PC-9 (cell line): ENCODE data around the gene CD37. TPM values are rescaled to one million over a fixed set of nuclear protein-coding genes. Genes with fewer than 3 reads are reported as not detected.
"Not testable (repeated sequence)": the region's sequence is repeated elsewhere in the genome, so short reads cannot be mapped to it uniquely, and the experiment has no call there.

ENCODE experiments used
- BruUV-seq: library from RNA; stranded (reverse); fragments of 400-500 nt; replicated peaks from 2 replicates; lab custom pipeline; 2021; lab: Mats Ljungman, UMichigan
- CTCF ChIA-PET: fragments of 300-600 bp; sonication (Branson Sonifier 250); formaldehyde crosslinking; loops from one replicate; lab custom pipeline; 2022; ENCODE audit warnings: antibody characterized with exemption; lab: Charles Lee
- POLR2A ChIA-PET: fragments of 300-600 bp; sonication (Branson Sonifier 250); formaldehyde crosslinking; loops from one replicate; lab custom pipeline; 2022; ENCODE audit warnings: antibody characterized with exemption; ENCODE audit not compliant: unreplicated experiment; lab: Charles Lee
- DNase-seq, 2 experiments: peaks; one replicate each; pipeline versions ENCODE4 v3.0.0 to v3.0.0-alpha.2; 2015 to 2022; ENCODE audit warnings: mixed read lengths in 1 of 2
- H2AFZ ChIP-seq: fragments of 200-600 bp; sonication (generic); 2 replicates; pipeline ENCODE4 v1.8.1; 2017; ENCODE audit warnings: antibody characterized with exemption
- H3F3A ChIP-seq: fragments of 200-600 bp; sonication (generic); 2 replicates; pipeline ENCODE4 v1.8.1; 2017; ENCODE audit warnings: antibody characterized with exemption, mild to moderate bottlenecking, low read depth; ENCODE audit not compliant: insufficient read depth
- H3K27ac ChIP-seq: fragments of 200-600 bp; sonication (generic); 2 replicates; pipeline ENCODE4 v1.6.1; 2016; ENCODE audit warnings: mixed run types
- H3K27me3 ChIP-seq: fragments of 200-600 bp; sonication (generic); 2 replicates; pipeline ENCODE4 v1.6.1; 2016; ENCODE audit warnings: low read depth, mixed run types; ENCODE audit not compliant: insufficient read depth
- H3K36me3 ChIP-seq: fragments of 200-600 bp; sonication (generic); 2 replicates; pipeline ENCODE4 v1.6.1; 2016; ENCODE audit warnings: low read depth, mixed run types
- H3K4me1 ChIP-seq: fragments of 200-600 bp; sonication (generic); replicated peaks from 2 replicates; pipeline ENCODE4 v1.6.1; 2016; ENCODE audit warnings: mixed run types; ENCODE audit not compliant: insufficient read depth
- H3K4me2 ChIP-seq: fragments of 200-600 bp; sonication (generic); 2 replicates; pipeline ENCODE4 v1.6.1; 2017; ENCODE audit warnings: mixed run types
- H3K4me3 ChIP-seq: fragments of 200-600 bp; sonication (generic); 2 replicates; pipeline ENCODE4 v1.6.1; 2016; ENCODE audit warnings: mixed run types
- H3K79me2 ChIP-seq: fragments of 200-600 bp; sonication (generic); 2 replicates; pipeline ENCODE4 v1.6.1; 2017; ENCODE audit warnings: low read depth, mixed run types
- H3K9me2 ChIP-seq: fragments of 200-600 bp; sonication (generic); 2 replicates; pipeline ENCODE4 v1.8.1; 2017; ENCODE audit warnings: mild to moderate bottlenecking; ENCODE audit not compliant: insufficient read depth
- H3K9me3 ChIP-seq: fragments of 200-600 bp; sonication (generic); 2 replicates; pipeline ENCODE4 v1.8.1; 2016; ENCODE audit warnings: low read depth; ENCODE audit not compliant: insufficient read depth
- H4K20me1 ChIP-seq: fragments of 200-600 bp; sonication (generic); 2 replicates; pipeline ENCODE4 v1.8.1; 2017; ENCODE audit not compliant: insufficient read depth
- EZH2 ChIP-seq: fragments of 200-600 bp; sonication (generic); IDR thresholded peaks from 2 replicates; pipeline ENCODE4 v1.8.0; 2017; ENCODE audit warnings: antibody characterized with exemption, low read depth
- intact Hi-C: fragments of 100-400 bp; cut with micrococcal nuclease; formaldehyde crosslinking; loops from one replicate; pipeline ENCODE4 v1.10.0; 2022; ENCODE audit not compliant: unreplicated experiment
- total RNA-seq: library from RNA; stranded (reverse); gene quantifications from 2 replicates; pipeline ENCODE4 v1.2.3, GENCODE V29; 2021
- TF ChIP-seq, protein P1 (sequence below): fragments of 200-600 bp; sonication (generic); conservative IDR thresholded peaks from 2 replicates; pipeline ENCODE4 v1.6.1; 2017; ENCODE audit warnings: mixed run types, antibody characterized with exemption, mild to moderate bottlenecking, moderate library complexity

The CD37 gene
- total RNA-seq, 1 experiment from 2014 or later = not detected

DNA sequence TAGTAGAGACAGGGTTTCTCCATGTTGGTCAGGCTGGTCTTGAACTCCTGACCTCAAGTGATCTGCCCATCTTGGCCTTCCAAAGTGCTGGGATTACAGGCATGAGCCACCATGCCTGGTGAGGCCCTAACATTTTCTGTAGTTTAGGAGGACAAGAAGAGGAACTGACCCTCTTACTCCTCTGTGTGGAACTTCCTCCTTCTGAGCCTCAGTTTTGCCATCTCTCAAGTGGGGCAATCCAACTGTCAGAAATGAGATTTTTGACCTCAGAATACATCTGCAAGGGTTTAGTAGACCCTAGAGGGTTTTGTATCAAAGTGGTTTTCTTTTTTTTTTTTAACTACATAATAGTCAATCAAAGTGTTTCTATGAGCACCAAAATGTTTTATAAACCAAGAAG is 30.9 kb downstream of the CD37 start:
- Histone ChIP-seq H3K27ac (no peak overlapping the region), H3K9me2 (no peaks in the 10 kb centered on the region), H3K4me2 (no peak overlapping the region), H2AFZ (no peak overlapping the region), H3K36me3 (no peaks in the 10 kb centered on the region), H3K9me3 (peaks cover 17% of the 10 kb centered on the region), H4K20me1 (no peaks in the 10 kb centered on the region), H3K4me3 (no peak overlapping the region), H3K4me1 (0 out of 2 replicates have a peak, but pooled peaks cover 10% of the 10 kb centered on the region), H3K79me2 (no peaks in the 10 kb centered on the region), H3K27me3 (peaks cover 21% of the 10 kb centered on the region; the same call in 1 of the 2 replicates), H3F3A (peaks cover 5% of the 10 kb centered on the region; the same call in 1 of the 2 replicates)
- TF ChIP-seq EZH2 = no peak
- TF ChIP-seq, protein P1, sequence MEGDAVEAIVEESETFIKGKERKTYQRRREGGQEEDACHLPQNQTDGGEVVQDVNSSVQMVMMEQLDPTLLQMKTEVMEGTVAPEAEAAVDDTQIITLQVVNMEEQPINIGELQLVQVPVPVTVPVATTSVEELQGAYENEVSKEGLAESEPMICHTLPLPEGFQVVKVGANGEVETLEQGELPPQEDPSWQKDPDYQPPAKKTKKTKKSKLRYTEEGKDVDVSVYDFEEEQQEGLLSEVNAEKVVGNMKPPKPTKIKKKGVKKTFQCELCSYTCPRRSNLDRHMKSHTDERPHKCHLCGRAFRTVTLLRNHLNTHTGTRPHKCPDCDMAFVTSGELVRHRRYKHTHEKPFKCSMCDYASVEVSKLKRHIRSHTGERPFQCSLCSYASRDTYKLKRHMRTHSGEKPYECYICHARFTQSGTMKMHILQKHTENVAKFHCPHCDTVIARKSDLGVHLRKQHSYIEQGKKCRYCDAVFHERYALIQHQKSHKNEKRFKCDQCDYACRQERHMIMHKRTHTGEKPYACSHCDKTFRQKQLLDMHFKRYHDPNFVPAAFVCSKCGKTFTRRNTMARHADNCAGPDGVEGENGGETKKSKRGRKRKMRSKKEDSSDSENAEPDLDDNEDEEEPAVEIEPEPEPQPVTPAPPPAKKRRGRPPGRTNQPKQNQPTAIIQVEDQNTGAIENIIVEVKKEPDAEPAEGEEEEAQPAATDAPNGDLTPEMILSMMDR = no peak
- POLR2A ChIA-PET = interaction anchor here (0.5 to 0.7 kb wide), 2 partner anchors 96 to 237 kb away, joined by 5 read pairs; no protein-coding TSS in a partner anchor
- no peak for DNase-seq
- no TSS peak for BruUV-seq
- intact Hi-C loops = no loop called here
- CTCF ChIA-PET = interaction anchor here (0.7 kb wide), 1 partner anchor 447 kb away, joined by 14 read pairs; the partner anchor contains the start of gene FUZ

DNA sequence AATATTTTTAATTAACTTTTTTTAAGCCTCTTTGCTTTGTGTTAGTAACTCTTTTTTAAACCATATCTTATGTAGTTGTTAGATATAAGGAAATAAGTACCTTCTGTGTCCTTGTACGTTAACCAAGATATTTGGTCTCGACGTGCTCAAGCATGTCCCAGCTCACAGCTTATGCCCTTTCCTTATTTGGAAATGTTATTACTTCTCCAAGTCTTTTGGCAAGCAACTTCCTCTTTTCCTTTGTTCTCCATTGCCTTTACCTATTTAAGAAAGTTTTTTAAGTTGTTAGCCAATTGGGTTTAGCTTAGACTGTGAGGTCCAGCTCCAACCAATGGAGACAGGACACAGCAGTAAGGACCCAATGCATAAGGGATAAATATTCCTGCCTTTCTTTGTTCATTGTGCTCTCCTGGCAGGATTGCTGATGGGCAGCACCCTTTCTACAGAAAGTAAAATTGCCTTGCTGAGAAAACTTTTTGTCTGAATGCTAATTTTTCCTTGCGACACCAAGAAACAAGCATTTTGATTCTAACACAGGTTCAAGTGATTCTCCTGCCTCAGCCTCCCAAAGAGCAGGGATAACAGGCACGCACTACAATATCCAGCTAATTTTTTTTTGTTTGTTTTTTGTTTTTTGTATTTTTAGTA is 33.6 kb downstream of the CD37 start:
- no TSS peak for BruUV-seq
- CTCF ChIA-PET = no interaction called here
- H3K9me3 ChIP-seq = peaks cover 17% of the 10 kb centered on the region
- H3K36me3 ChIP-seq = no peaks in the 10 kb centered on the region
- H3K27ac ChIP-seq = no peak overlapping the region
- 0 out of 2 replicates have a peak, but pooled peaks cover 3% of the 10 kb centered on the region for H3K4me1 ChIP-seq
- H3K27me3 ChIP-seq = peaks cover 28% of the 10 kb centered on the region; the same call in 1 of the 2 replicates
- POLR2A ChIA-PET = no interaction called here
- no peak overlapping the region for H3K4me2 ChIP-seq
- H3K9me2 ChIP-seq = no peaks in the 10 kb centered on the region
- H2AFZ ChIP-seq = no peak overlapping the region
- H3K4me3 ChIP-seq = no peak overlapping the region
- H4K20me1 ChIP-seq = no peaks in the 10 kb centered on the region
- TF ChIP-seq EZH2 = no peak
- TF ChIP-seq, protein P1 = no peak
- no peak for DNase-seq
- H3K79me2 ChIP-seq = no peaks in the 10 kb centered on the region
- no peaks in the 10 kb centered on the region for H3F3A ChIP-seq
- intact Hi-C loops = no loop called here

DNA sequence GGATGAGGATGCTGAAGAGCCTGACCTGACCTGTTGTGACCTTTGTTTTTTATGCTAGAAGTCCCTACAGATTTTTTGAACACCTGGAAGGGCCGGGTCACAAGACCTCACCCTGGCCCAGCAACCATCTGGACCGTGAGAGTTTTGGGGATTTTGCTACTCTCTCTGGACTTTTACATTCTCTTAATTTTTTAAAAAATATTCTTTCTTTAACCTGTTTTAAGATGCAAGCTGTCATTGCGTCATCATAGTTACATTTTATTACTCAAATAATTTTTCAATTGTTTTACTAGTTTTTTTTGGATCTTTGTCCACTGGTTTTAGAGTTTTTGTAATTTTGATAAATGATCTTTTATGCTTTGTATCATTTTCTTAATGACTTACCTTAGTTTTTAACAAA is 36.0 kb downstream of the CD37 start:
- Histone ChIP-seq H3K27ac (no peak overlapping the region), H2AFZ (no peak overlapping the region), H3K4me3 (no peak overlapping the region), H3K4me2 (no peak overlapping the region), H3K79me2 (no peaks in the 10 kb centered on the region), H3K4me1 (no peaks in the 10 kb centered on the region), H3K9me2 (no peaks in the 10 kb centered on the region), H4K20me1 (no peaks in the 10 kb centered on the region), H3F3A (no peaks in the 10 kb centered on the region), H3K27me3 (peaks cover 45% of the 10 kb centered on the region; the same call in 1 of the 2 replicates), H3K9me3 (peaks cover 17% of the 10 kb centered on the region), H3K36me3 (no peaks in the 10 kb centered on the region)
- CTCF ChIA-PET = no interaction called here
- no peak for DNase-seq
- no TSS peak for BruUV-seq
- intact Hi-C loops = no loop called here
- TF ChIP-seq, protein P1 = no peak
- TF ChIP-seq EZH2 = no peak
- POLR2A ChIA-PET = no interaction called here

DNA sequence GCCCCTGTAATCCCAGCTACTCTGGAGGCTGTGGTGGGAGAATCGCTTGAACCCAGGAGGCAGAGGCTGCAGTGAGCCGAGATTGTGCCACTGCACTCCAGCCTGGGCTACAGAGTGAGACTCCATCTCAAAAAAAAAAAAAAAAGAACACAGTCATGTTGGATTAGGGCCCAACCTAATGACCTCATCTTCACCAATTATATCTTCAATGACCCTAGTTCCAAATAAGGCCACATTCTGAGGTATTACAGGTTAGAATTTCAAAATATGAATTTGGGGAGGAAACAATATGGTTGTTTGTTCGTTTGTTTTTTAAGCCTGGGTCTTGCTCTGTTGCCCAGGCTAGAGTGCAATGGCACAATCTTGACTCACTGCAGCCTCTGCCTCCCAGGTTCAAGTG is 38.0 kb downstream of the CD37 start:
- H3K4me1 ChIP-seq, POLR2A ChIA-PET, H3K27ac ChIP-seq, H2AFZ ChIP-seq, H3K79me2 ChIP-seq, H3K9me2 ChIP-seq, H3K4me3 ChIP-seq, intact Hi-C loops, H3K36me3 ChIP-seq, H3K4me2 ChIP-seq, CTCF ChIA-PET, DNase-seq, H4K20me1 ChIP-seq, BruUV-seq, H3F3A ChIP-seq: not testable (repeated sequence)
- peaks cover 45% of the 10 kb centered on the region; the same call in 1 of the 2 replicates for H3K27me3 ChIP-seq
- H3K9me3 ChIP-seq = peaks cover 17% of the 10 kb centered on the region
